Skeletal muscle cell (primary cell): ENCODE results near the gene TMCO4.
A peak's percentile ranks its signal among the peaks of the same experiment; 100 is the strongest.

ENCODE experiments used
- DNase-seq: peaks from one replicate; pipeline ENCODE4 v3.0.0-alpha.2; 2010; ENCODE audit warnings: low read depth
- H3K4me3 ChIP-seq: 2 replicates; pipeline ENCODE4 v1.5.1; 2011; ENCODE audit warnings: low read depth, mild to moderate bottlenecking, control low read depth, low read length, moderate library complexity

The TMCO4 gene

DNA sequence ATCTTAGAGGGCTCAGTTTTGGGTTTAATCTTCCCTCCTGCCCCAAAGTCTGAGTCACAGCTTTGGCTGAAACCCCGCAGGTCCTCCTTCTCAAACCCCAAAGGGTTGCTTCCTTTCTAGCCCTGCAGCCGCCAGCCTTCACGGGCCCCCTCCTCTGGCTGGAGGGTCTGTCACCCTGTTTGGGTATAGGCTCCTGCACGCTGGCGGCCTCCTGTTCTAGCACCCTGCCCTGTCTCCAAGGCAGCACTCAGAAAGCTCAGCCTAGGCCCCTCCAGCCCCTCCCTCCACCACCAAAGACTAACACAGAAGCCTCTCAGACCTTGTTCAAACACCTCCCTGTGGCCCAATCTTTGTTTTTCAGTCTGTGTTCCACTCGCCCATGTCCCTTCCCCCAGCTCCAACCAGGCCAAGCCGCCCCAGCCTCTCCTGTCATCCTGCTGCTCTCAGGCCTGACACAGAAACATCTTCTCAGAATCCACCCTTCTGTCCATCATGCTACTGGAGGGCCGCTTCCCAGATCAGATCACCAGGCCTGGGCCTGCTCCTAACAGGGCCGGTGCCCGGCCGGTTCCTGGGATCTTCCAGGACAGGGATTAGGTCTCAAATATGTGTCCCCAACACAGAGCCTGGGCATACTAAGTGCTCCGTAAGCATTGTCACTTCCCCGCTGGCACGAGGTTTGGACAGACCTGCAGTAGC lies 99.5 kb downstream of the TMCO4 start:
- no peak overlapping the region for H3K4me3 ChIP-seq
- DNase-seq = no peak

DNA sequence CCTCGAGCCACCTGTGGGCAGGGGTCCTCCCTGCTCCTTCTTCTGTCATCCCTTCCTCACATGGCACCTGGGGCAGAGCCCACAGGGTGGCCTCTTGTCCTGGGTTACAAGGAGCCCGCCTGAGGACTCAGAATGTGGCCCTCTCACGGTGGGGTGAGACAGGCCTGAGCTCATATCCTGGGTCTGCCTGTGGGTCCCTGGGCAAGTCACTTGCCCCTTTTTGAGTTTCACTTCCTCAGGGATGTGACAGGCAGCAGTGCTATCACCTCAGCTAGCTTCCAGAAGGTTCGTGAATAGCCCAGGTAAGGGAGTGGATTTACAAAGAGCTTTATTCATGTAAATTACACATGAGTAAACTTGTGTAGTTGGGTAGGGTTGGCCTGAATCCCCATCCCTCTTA lies 101.5 kb downstream of the TMCO4 start:
- H3K4me3 ChIP-seq = no peak overlapping the region
- DNase-seq = no peak

DNA sequence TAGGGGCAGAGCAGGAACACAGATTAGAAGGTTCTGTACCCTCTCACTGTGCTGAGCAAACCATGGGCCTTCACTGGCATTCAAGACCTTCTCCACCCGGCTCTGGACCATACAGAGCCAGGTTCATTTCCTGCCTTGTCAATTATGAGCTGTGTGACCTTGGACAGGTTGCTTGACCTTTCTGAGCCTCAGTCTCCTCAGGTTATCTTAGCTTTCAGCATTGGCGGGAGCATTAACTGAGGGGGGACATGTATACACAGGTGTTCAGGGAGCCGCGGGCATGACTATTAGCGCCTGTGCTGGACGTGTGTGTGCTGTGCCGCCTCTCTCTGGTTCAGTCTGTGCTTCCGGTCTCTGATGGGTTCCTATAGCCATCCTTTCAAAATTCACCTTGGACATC lies 102.9 kb downstream of the TMCO4 start:
- DNase-seq = no peak
- no peak overlapping the region for H3K4me3 ChIP-seq

DNA sequence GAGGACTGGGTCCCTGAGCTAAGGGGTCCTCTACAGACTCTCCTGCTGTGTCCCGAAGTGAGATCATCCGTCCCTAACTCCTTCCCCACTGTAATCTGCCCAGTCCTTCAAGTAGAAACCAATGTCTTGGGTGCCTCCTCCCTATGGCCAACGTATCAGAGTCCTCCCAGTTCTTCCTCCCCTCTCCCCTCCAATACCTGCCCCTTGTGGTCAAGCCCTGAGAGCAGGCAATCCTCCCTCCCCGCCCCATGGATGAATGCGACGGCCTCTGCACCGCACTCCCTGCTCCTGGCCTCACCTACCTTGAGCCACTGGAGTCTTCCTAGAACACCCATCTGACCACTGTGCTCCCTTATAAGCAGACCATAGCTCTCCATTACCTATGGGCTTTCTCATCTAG lies 103.9 kb downstream of the TMCO4 start:
- H3K4me3 ChIP-seq = no peak overlapping the region

DNA sequence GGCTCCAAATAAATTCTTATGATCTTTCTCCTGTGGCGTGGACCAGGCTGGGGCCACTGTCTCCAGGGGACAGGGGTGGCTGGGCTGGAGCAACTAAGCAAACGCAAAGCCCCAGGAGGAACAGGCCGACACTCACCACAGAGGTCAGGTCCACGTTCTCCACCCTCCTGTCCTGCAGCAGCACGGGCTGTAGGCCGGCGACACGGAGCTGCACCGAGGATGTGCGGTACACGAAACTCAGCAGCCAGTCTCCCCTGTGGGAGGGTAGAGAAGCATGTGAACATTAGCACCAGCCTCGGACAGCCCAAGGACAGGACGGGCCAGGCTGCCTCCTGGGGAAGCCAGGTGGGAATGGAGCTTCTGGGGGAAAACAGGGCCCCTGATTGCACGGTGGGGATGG lies 105.4 kb downstream of the TMCO4 start:
- no peak for DNase-seq
- no peak overlapping the region for H3K4me3 ChIP-seq

More for the DNA sequence above, 103.9 kb downstream of the TMCO4 start:
- DNase-seq = no peak

DNA sequence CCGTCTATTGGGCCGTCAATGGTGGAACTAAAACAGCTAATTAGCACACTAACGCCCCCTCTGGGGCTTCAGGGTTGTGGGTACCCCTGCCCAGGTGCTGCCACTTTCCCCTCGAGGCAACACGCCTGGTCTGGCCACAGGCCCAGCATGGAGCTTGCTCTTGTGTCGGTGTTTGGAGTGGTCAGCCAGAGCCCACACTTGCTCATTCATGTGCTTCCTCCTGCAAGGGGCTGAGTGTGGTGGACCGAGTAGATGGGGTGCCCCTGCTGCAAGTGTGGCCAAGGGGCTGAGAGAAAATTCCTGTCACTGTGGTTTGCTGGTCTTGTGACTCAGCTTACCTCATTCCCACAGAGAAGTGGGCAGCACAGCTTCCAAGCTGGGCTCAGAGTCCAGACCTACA lies 109.4 kb downstream of the TMCO4 start:
- DNase-seq = no peak

DNA sequence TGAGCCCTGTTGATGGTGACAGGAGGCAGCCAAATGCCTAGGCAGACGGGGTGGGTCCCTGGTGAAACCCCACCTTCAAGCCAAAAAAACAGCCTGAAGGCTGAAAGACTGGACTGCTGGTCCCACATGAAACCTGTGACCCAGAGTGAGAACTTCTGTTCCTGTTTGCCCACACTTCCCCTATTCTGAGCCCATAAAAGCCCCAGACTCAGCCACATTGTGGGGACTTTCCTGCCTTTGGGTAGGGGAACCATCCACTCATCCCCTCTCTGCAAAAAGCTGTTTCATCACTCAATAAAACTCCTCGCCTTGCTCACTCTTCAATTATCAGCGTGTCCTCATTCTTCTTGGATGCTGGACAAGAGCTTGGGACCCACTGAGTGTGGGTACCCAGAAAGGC lies 109.9 kb downstream of the TMCO4 start:
- no peak for DNase-seq
- H3K4me3 ChIP-seq = no peak overlapping the region

More for the DNA sequence above, 109.4 kb downstream of the TMCO4 start:
- H3K4me3 ChIP-seq = no peak overlapping the region

DNA sequence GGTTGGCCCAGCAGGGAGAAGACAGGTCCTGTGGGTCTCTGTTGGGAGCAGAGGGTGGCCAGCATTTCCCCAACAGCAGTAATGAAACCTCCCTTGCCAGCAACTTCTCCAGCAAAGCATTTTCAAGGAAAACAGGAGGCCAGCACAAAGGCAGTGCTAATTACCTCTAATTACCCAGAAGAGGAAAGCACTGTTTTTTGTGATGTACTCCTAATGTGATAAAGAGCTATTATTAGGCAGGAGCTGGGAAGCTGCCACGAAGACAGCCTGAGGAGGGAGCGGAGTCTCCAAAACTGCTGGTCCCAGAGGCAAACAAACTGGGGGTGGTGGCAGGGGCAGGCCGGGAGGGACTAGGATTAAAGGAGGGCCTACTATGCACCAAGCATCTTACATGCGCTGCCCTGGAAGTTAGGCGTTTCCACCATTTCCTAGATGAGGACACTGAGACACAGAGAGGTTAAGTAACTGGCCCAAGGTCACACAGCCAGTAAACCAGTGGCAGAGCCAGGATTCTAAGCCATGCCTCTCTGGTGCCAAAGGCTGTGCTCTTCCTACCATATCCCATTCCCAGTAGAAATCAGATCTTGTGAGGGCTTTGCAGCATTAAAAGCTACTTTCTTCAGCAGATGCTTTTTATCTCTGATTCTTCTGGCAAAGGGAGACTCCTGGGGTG lies 110.5 kb downstream of the TMCO4 start:
- DNase-seq = no peak
- no peak overlapping the region for H3K4me3 ChIP-seq

DNA sequence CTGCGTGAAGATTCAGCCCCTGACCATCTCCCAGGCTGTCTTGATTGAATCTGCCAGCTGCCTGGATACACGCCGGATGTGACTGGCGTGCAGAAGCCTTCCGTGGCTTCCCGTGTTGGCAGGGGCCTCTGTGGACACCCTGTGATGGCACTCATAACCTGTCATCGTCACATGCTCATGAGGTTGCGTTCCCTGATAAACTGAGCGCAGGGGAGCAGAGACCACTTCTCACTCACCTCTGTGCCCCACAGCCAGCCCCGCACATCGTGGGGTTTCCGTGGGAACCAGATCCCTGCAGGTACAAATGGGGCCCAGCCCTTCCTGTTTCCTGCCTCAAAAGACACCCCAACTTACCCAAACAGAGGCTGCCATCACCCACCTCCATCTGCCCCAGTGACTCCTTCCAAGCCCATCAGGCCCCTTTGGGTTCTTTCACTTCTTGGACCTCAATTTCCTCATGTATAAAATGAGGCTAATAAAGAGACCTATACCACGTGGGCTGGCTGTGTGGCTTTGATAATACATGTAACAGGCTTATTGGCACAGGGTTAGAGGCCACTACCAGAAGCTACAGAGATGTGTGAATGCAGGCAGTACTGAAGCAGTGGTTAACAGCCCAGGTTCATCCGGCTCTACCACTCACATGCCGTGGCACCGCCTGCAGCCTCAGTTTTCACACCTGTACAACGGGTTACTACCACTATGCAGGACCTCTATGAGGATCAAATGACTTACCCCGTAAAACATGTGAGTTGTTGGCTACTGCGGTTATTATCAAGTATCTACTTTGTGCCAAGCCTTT lies 111.5 kb downstream of the TMCO4 start:
- no peak for DNase-seq
- H3K4me3 ChIP-seq = no peak overlapping the region

DNA sequence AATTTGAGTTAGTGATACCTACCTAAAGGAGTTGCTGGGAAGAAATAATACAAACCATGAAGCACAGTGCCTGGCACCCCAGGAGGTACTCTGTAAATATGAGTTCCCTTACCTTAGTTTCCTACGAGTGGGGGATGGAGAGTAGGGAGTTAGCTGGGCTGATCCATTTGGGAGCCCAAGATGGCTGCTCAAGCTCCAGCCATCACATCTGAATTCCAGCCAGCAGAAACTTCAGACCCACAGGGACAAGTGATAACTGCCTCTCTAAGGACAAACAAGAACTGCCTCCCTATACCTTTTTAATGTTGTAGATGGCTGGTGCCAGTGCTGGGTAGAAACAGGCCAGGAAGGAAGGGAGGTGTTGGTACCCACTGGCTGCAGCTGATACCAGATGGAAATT lies 112.3 kb downstream of the TMCO4 start:
- no peak overlapping the region for H3K4me3 ChIP-seq
- DNase-seq = no peak

DNA sequence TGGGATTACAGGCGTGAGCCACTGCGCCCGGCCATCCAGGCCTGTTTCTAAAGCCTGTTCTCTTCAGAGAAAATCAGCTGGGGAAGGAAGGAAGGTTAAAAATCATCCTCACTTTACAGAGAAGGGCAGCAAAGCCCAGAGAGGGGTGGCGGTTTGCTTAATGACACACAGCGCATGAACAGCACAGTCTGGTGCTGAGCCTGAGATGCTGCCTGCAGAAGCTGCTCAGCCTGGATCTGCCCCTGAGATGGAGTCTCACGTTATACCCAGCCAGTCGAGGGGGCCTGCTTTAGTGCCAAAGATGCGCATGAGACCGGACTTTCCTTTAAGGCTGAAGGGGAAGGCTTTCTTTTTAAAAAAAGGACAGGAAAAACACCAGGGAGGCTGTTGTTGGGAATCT lies 113.7 kb downstream of the TMCO4 start:
- no peak overlapping the region for H3K4me3 ChIP-seq
- no peak for DNase-seq

DNA sequence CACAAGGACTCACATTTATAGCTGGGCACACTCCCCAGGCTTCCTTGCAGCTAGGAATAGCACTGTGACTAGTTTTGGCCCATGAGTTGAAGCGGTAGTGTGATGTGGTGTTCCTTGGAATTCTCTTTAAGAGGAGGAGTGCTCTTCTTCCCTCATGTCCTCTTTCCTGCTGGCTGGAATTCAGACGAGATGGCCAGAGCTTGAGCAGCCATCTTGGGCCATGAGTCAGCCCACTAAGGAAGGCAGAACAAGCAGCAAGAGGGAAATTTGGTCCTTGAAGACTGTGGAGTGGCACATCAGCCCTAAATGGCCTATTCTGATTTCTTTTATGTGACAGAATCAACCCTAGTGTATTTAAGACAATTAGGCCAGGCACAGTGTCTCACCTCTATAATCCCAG lies 115.0 kb downstream of the TMCO4 start:
- no peak overlapping the region for H3K4me3 ChIP-seq
- DNase-seq = no peak

DNA sequence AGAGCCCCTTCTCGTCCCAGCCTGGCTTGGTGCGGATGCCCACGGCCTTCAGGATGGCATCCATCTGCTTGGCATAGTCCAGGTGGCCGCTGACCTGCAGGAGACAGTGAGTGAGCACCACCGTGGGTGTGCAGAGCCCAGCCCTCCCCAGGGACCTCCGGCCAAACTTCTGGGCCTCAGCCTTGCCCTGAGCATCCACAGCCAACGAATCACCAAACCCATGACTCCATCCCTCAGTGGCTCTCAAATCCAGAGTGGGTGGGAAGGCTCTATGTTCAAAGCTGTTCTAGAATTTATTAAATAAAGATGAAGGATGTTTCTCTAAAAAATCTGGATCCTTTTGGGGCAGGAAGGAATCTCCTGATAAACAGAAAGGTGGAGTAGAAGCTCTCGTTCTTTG lies 116.4 kb downstream of the TMCO4 start:
- H3K4me3 ChIP-seq = no peak overlapping the region
- no peak for DNase-seq

DNA sequence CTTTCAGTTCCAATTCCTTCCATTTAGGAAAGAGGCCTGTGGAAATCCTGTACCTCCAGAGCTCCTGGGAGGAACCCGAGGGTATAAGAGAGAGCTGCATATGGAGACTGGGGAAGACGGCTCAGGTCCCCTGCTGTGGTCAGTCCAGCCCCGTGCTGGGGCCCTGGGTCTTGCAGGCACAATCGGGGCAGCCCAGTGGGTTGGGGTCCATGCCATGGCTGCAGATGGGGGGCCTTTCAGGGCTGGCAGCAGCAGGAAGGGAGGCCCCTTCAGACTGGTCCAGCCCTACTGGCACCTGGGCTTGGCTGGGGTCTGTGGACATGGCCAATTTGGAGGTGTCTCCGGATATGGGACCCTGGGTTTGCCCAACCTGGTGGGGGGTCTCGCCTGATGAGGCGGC lies 116.8 kb downstream of the TMCO4 start:
- H3K4me3 ChIP-seq = no peak overlapping the region
- no peak for DNase-seq

DNA sequence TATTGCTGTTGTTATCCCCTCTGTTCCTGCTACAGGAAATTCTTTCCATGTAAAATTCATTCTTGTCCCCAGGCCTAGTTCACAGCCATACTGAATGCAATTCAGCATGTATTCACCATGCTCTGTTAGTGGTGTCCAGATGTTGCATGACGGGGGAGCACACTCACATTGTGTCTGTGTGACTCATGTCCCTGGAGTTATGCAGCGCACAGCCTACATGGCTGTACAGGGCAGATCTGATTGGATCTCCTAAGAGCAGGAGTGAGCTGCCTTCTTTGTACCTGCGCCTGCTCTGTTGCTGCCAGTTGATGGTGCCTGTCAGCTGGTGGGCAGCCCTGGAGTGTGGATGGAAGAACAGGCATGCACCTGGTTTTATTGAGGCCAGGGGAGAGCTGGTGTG lies 117.5 kb downstream of the TMCO4 start:
- peak; percentile 88 for DNase-seq
- H3K4me3 ChIP-seq = no peak overlapping the region

DNA sequence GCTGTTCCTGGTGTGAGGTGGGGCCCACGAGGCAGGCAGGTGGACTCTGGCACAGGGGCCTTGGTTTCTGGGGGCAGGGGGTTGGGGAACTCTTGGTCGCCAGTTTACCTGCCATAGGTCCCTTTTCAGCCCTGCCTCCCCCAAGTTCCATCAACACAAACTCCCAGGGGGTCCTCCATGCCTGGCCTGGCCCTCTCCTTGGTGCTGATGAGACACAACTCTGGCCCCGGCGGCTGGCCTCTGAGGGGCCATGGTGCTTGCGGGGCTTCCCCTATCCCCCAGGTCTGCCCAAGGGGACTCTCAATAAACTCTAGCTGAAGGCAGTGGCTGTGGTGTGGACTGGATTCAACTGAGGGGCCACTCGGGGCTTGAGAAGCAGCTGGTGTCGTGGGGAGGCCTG lies 119.1 kb downstream of the TMCO4 start:
- no peak for DNase-seq

DNA sequence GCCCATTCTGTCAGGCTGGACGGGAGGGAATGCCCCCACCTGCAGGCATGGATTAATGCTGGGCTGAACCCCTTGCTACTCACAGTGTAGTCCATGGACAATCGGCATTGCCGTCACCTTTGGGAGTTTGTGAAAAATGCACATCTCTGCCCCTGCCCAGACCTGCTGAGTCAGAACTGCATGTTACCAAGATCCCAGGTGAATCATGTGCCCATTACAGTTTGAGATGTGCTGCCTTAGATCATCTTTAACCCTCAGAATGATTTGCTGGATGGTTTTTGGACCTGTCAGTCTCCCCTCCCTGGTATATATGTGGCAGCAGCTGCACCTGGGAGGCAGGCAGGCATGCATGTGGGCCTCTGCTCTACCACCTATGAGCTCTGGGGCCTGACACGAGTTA lies 120.0 kb downstream of the TMCO4 start:
- H3K4me3 ChIP-seq = no peak overlapping the region
- DNase-seq = no peak

More for the DNA sequence above, 119.1 kb downstream of the TMCO4 start:
- no peak overlapping the region for H3K4me3 ChIP-seq

DNA sequence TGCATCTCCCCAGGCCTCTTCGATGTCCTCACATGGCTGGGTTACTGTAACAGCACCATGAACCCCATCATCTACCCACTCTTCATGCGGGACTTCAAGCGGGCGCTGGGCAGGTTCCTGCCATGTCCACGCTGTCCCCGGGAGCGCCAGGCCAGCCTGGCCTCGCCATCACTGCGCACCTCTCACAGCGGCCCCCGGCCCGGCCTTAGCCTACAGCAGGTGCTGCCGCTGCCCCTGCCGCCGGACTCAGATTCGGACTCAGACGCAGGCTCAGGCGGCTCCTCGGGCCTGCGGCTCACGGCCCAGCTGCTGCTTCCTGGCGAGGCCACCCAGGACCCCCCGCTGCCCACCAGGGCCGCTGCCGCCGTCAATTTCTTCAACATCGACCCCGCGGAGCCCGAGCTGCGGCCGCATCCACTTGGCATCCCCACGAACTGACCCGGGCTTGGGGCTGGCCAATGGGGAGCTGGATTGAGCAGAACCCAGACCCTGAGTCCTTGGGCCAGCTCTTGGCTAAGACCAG lies 120.7 kb downstream of the TMCO4 start:
- no peak for DNase-seq
- H3K4me3 ChIP-seq = no peak overlapping the region

DNA sequence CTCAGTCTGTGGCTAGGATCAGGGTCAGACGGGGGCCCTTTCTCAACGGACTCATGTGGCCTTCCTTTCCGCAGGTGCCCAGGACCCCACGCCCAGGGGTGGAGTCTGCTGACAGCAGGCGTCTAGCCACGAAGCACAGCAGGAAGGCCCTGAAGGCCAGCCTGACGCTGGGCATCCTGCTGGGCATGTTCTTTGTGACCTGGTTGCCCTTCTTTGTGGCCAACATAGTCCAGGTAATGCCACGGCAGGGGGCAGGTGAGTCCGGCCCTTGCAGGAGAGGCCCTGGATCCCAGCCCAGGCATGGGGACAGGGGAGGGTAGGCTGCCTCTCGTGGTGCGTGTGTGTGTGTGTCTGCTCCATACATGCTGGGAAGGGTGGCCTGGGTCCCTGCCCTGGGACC lies 121.2 kb downstream of the TMCO4 start:
- DNase-seq = no peak
- H3K4me3 ChIP-seq = no peak overlapping the region

DNA sequence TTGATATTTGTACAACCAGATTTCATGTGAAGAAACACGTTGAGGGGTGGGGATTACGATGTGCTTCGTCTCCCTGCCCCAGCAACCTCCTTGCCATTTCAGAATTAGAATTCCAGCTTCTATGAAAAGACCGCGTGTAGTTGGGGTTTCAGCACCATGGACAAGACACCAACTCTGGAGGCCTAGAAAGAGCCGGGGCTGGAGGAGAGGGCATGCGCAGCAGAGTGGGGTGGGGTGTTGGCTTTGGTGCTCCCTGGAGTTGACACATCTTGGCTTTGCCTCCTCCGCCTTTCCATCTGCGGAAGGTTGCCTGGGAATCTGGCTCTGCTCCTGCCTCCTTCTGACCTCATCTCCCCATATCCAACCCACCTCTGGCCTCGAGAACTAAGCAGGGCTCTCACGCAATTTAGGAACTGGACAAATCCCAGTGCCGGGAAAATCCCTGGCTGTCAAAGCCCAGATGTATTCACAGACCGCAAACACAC lies 123.2 kb downstream of the TMCO4 start:
- DNase-seq = peak; percentile 31

More for the DNA sequence above, 123.2 kb downstream of the TMCO4 start:
- no peak overlapping the region for H3K4me3 ChIP-seq
